Activated naive CD4-positive, alpha-beta T cell treated with anti-CD3 and anti-CD28 coated beads, Interleukin-2, amount 10 ng/mL, durations not matched to agents 7 days and 5 days (primary cell): Measurements from ENCODE around the gene CALD1.
A peak's percentile ranks its signal among the peaks of the same experiment; 100 is the strongest.

Experiments used
- CTCF ChIA-PET: fragments of 350-600 bp; sonication (Branson Sonifier 250); formaldehyde crosslinking; loops from one replicate; lab custom pipeline; 2021; ENCODE audit warnings: antibody characterized with exemption; lab: Charles Lee
- DNase-seq: peaks from one replicate; pipeline ENCODE4 v3.0.0-alpha.2; 2020
- H3K27ac Mint-ChIP-seq: one replicate; pipeline ENCODE4 v1.8.0; 2021; ENCODE audit warnings: mild to moderate bottlenecking, moderate library complexity, mixed read lengths
- H3K27me3 Mint-ChIP-seq: one replicate; pipeline ENCODE4 v1.8.0; 2021; ENCODE audit warnings: mild to moderate bottlenecking, mixed read lengths
- H3K36me3 Mint-ChIP-seq: one replicate; pipeline ENCODE4 v1.8.0; 2021; ENCODE audit warnings: mixed read lengths
- H3K4me1 Mint-ChIP-seq: one replicate; pipeline ENCODE4 v1.8.0; 2021; ENCODE audit warnings: mixed read lengths
- H3K4me3 Mint-ChIP-seq: one replicate; pipeline ENCODE4 v1.8.0; 2021; ENCODE audit warnings: mild to moderate bottlenecking, moderate library complexity, mixed read lengths
- H3K9me3 Mint-ChIP-seq: one replicate; pipeline ENCODE4 v1.8.0; 2021; ENCODE audit warnings: mixed read lengths

The CALD1 gene

GRCh38 chr7:134818613-134819345, 39.3 kb downstream of the CALD1 start:
- no peak for DNase-seq
- H3K4me1 Mint-ChIP-seq: no peaks in the 10 kb centered on the region
- CTCF ChIA-PET: no interaction called here
- no peak overlapping the region for H3K27ac Mint-ChIP-seq
- no peaks in the 10 kb centered on the region for H3K36me3 Mint-ChIP-seq
- no peaks in the 10 kb centered on the region for H3K27me3 Mint-ChIP-seq
- H3K9me3 Mint-ChIP-seq: no peaks in the 10 kb centered on the region
- H3K4me3 Mint-ChIP-seq: no peak overlapping the region

- Mint-ChIP-seq H3K27me3 (no peaks in the 10 kb centered on the region), H3K27ac (no peak overlapping the region), H3K4me3 (no peak overlapping the region), H3K9me3 (no peaks in the 10 kb centered on the region), H3K4me1 (no peaks in the 10 kb centered on the region), H3K36me3 (no peaks in the 10 kb centered on the region)
- CTCF ChIA-PET: no interaction called here
- DNase-seq: no peak
Measured at GRCh38 chr7:134819401-134819800, 40.0 kb downstream of the CALD1 start.

GRCh38 chr7:134820295-134820694, 40.9 kb downstream of the CALD1 start:
- CTCF ChIA-PET: no interaction called here
- Mint-ChIP-seq H3K27me3 (no peaks in the 10 kb centered on the region), H3K9me3 (no peaks in the 10 kb centered on the region), H3K4me3 (no peak overlapping the region), H3K27ac (no peak overlapping the region), H3K36me3 (no peaks in the 10 kb centered on the region), H3K4me1 (no peaks in the 10 kb centered on the region)
- DNase-seq: no peak

GRCh38 chr7:134820778-134821177, 41.3 kb downstream of the CALD1 start:
- Mint-ChIP-seq H3K27me3 (no peaks in the 10 kb centered on the region), H3K9me3 (no peaks in the 10 kb centered on the region), H3K36me3 (no peaks in the 10 kb centered on the region), H3K27ac (no peak overlapping the region), H3K4me1 (no peaks in the 10 kb centered on the region), H3K4me3 (no peak overlapping the region)
- CTCF ChIA-PET: no interaction called here
- no peak for DNase-seq

- H3K4me1 Mint-ChIP-seq: no peaks in the 10 kb centered on the region
- DNase-seq: no peak
- H3K27me3 Mint-ChIP-seq: no peaks in the 10 kb centered on the region
- H3K9me3 Mint-ChIP-seq: no peaks in the 10 kb centered on the region
- CTCF ChIA-PET: no interaction called here
- H3K4me3 Mint-ChIP-seq: no peak overlapping the region
- H3K36me3 Mint-ChIP-seq: no peaks in the 10 kb centered on the region
- H3K27ac Mint-ChIP-seq: no peak overlapping the region
Measured at GRCh38 chr7:134823400-134823799, 44.0 kb downstream of the CALD1 start.

GRCh38 chr7:134825666-134826065, 46.2 kb downstream of the CALD1 start:
- Mint-ChIP-seq H3K27ac (no peak overlapping the region), H3K9me3 (no peaks in the 10 kb centered on the region), H3K27me3 (no peaks in the 10 kb centered on the region), H3K4me1 (no peaks in the 10 kb centered on the region), H3K36me3 (no peaks in the 10 kb centered on the region), H3K4me3 (no peak overlapping the region)
- CTCF ChIA-PET: no interaction called here
- DNase-seq: no peak

- no peaks in the 10 kb centered on the region for H3K9me3 Mint-ChIP-seq
- H3K4me3 Mint-ChIP-seq: no peak overlapping the region
- DNase-seq: no peak
- H3K27ac Mint-ChIP-seq: no peak overlapping the region
- no peaks in the 10 kb centered on the region for H3K36me3 Mint-ChIP-seq
- CTCF ChIA-PET: no interaction called here
- no peaks in the 10 kb centered on the region for H3K4me1 Mint-ChIP-seq
- no peaks in the 10 kb centered on the region for H3K27me3 Mint-ChIP-seq
Measured at GRCh38 chr7:134826105-134826504, 46.7 kb downstream of the CALD1 start.

GRCh38 chr7:134827436-134827835, 48.0 kb downstream of the CALD1 start:
- CTCF ChIA-PET: no interaction called here
- Mint-ChIP-seq H3K36me3 (no peaks in the 10 kb centered on the region), H3K27me3 (no peaks in the 10 kb centered on the region), H3K27ac (no peak overlapping the region), H3K9me3 (no peaks in the 10 kb centered on the region), H3K4me1 (no peaks in the 10 kb centered on the region), H3K4me3 (no peak overlapping the region)
- no peak for DNase-seq

- no peak overlapping the region for H3K4me3 Mint-ChIP-seq
- DNase-seq: no peak
- H3K27ac Mint-ChIP-seq: no peak overlapping the region
- no peaks in the 10 kb centered on the region for H3K4me1 Mint-ChIP-seq
- no peaks in the 10 kb centered on the region for H3K36me3 Mint-ChIP-seq
- CTCF ChIA-PET: no interaction called here
- H3K9me3 Mint-ChIP-seq: no peaks in the 10 kb centered on the region
- no peaks in the 10 kb centered on the region for H3K27me3 Mint-ChIP-seq
Measured at GRCh38 chr7:134827889-134828288, 48.5 kb downstream of the CALD1 start.

- no peaks in the 10 kb centered on the region for H3K36me3 Mint-ChIP-seq
- CTCF ChIA-PET: no interaction called here
- no peaks in the 10 kb centered on the region for H3K9me3 Mint-ChIP-seq
- H3K4me3 Mint-ChIP-seq: no peak overlapping the region
- no peaks in the 10 kb centered on the region for H3K4me1 Mint-ChIP-seq
- no peak overlapping the region for H3K27ac Mint-ChIP-seq
- no peaks in the 10 kb centered on the region for H3K27me3 Mint-ChIP-seq
- DNase-seq: no peak
Measured at GRCh38 chr7:134828361-134828760, 48.9 kb downstream of the CALD1 start.

GRCh38 chr7:134829380-134829986, 50.0 kb downstream of the CALD1 start:
- H3K9me3 Mint-ChIP-seq: no peaks in the 10 kb centered on the region
- H3K4me3 Mint-ChIP-seq: no peak overlapping the region
- H3K36me3 Mint-ChIP-seq: no peaks in the 10 kb centered on the region
- CTCF ChIA-PET: no interaction called here
- H3K4me1 Mint-ChIP-seq: no peaks in the 10 kb centered on the region
- no peaks in the 10 kb centered on the region for H3K27me3 Mint-ChIP-seq
- H3K27ac Mint-ChIP-seq: no peak overlapping the region
- no peak for DNase-seq

GRCh38 chr7:134831862-134832261, 52.4 kb downstream of the CALD1 start:
- DNase-seq: no peak
- H3K27me3 Mint-ChIP-seq: no peaks in the 10 kb centered on the region
- no peaks in the 10 kb centered on the region for H3K36me3 Mint-ChIP-seq
- no peaks in the 10 kb centered on the region for H3K9me3 Mint-ChIP-seq
- H3K27ac Mint-ChIP-seq: no peak overlapping the region
- H3K4me3 Mint-ChIP-seq: peak overlapping the region; percentile 25
- no peaks in the 10 kb centered on the region for H3K4me1 Mint-ChIP-seq
- CTCF ChIA-PET: no interaction called here

GRCh38 chr7:134832367-134832766, 52.9 kb downstream of the CALD1 start:
- Mint-ChIP-seq H3K9me3 (no peaks in the 10 kb centered on the region), H3K36me3 (no peaks in the 10 kb centered on the region), H3K27me3 (no peaks in the 10 kb centered on the region), H3K27ac (no peak overlapping the region), H3K4me1 (no peaks in the 10 kb centered on the region), H3K4me3 (no peak overlapping the region)
- DNase-seq: no peak
- CTCF ChIA-PET: interaction anchor here (1.3 kb wide), 1 partner anchor 142 kb away, joined by 3 read pairs; no protein-coding TSS in a partner anchor

- DNase-seq: no peak
- no peaks in the 10 kb centered on the region for H3K36me3 Mint-ChIP-seq
- no peaks in the 10 kb centered on the region for H3K4me1 Mint-ChIP-seq
- H3K27me3 Mint-ChIP-seq: no peaks in the 10 kb centered on the region
- H3K27ac Mint-ChIP-seq: no peak overlapping the region
- no peaks in the 10 kb centered on the region for H3K9me3 Mint-ChIP-seq
- no peak overlapping the region for H3K4me3 Mint-ChIP-seq
- CTCF ChIA-PET: interaction anchor here (0.6 kb wide), 1 partner anchor 224 kb away, joined by 3 read pairs; no protein-coding TSS in a partner anchor
Measured at GRCh38 chr7:134834689-134835462, 55.4 kb downstream of the CALD1 start.

- CTCF ChIA-PET: no interaction called here
- H3K9me3 Mint-ChIP-seq: no peaks in the 10 kb centered on the region
- no peak overlapping the region for H3K27ac Mint-ChIP-seq
- no peaks in the 10 kb centered on the region for H3K4me1 Mint-ChIP-seq
- no peak for DNase-seq
- no peaks in the 10 kb centered on the region for H3K27me3 Mint-ChIP-seq
- no peak overlapping the region for H3K4me3 Mint-ChIP-seq
- no peaks in the 10 kb centered on the region for H3K36me3 Mint-ChIP-seq
Measured at GRCh38 chr7:134835463-134835823, 56.0 kb downstream of the CALD1 start.
